ENCODE data around the gene KCNQ2. TPM values are rescaled to one million over a fixed set of nuclear protein-coding genes. Genes with fewer than 3 reads are reported as not detected.

Gene KCNQ2
- total RNA-seq, 1 donor from 2014 or later = 157 TPM

DNA sequence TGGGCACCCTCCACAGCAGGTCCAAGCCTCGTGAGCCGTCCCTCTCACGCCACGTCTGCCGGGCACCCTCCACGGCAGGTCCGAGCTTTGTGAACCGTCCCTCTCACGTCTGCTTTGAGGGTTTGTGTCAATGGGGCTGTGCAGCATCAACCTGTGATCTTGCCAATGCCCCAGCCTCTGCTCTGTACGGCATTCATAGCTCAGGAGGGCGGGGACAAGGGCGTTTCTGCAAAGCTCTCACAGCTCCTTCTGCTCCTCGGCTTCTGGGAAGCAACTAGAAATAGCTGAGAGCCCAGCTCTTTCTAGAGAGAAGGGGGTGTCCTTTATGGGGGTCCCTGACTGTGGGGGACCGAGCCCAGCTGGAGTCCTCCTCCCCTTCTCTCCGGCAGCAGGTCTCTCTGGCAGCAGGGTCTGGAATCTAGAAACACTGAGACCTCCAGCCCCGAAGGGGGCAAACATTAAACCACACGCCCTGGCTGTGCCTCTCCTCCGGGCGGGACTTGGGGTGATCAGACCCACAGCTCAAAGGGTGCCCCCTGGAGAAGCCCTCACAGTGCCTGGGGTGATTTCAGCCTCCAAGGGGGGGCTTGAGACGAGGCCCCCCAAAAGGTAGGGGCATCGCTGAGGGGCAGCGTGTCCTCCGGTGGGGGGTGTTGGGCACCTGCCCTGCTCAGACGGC lies 70.1 kb downstream of the KCNQ2 start:
- TF ChIP-seq, protein P1, sequence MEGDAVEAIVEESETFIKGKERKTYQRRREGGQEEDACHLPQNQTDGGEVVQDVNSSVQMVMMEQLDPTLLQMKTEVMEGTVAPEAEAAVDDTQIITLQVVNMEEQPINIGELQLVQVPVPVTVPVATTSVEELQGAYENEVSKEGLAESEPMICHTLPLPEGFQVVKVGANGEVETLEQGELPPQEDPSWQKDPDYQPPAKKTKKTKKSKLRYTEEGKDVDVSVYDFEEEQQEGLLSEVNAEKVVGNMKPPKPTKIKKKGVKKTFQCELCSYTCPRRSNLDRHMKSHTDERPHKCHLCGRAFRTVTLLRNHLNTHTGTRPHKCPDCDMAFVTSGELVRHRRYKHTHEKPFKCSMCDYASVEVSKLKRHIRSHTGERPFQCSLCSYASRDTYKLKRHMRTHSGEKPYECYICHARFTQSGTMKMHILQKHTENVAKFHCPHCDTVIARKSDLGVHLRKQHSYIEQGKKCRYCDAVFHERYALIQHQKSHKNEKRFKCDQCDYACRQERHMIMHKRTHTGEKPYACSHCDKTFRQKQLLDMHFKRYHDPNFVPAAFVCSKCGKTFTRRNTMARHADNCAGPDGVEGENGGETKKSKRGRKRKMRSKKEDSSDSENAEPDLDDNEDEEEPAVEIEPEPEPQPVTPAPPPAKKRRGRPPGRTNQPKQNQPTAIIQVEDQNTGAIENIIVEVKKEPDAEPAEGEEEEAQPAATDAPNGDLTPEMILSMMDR (conservative IDR thresholded peaks at IDR 0.05) = no peak
- no peaks in the 10 kb centered on the region for H3K36me3 Mint-ChIP-seq (ENCODE audit: low read depth)
- no peaks in the 10 kb centered on the region for H3K9me3 Mint-ChIP-seq
- no peak for DNase-seq (ENCODE audit: low read depth, low spot score)
- no peaks in the 10 kb centered on the region for H3K27me3 Mint-ChIP-seq (ENCODE audit: low read depth)
- no peaks in the 10 kb centered on the region for H3K4me1 Mint-ChIP-seq
- H3K27ac Mint-ChIP-seq (ENCODE audit: unreplicated experiment) = no peak overlapping the region
- no peak overlapping the region for H3K4me3 Mint-ChIP-seq

DNA sequence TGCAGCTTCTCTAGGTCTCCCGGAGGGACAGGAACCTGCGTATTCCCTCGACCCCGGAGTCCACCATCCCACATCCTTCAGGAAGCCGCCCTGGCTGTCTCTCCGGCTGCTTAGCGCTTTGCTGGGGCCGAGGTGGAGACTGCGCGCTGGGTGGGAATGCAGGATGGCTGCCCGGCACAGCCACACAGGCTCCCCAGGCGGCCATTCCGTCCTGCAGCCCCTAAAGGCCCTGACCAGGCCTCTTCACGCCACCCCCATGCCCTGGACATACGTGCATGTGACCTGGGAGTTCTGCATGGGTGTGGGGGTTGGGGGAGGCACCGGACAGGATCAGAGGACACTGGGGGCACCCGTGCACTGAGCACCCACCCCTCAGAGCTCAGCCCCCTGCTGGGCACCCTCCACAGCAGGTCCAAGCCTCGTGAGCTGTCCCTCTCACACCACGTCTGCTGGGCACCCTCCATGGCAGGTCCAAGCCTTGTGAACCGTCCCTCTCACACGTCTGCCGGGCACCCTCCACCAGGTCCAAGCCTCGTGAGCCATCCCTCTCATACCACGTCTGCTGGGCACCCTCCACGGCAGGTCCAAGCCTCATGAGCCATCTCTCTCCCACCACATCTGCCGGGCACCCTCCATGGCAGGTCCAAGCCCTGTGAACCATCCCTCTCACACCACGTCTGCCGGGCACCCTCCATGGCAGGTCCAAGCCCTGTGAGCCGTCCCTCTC lies 70.9 kb downstream of the KCNQ2 start:
- no peak for DNase-seq (ENCODE audit: low read depth, low spot score)
- Mint-ChIP-seq H3K27me3 (ENCODE audit: low read depth) (peaks cover 3% of the 10 kb centered on the region), H3K9me3 (no peaks in the 10 kb centered on the region), H3K4me3 (no peak overlapping the region), H3K4me1 (no peaks in the 10 kb centered on the region), H3K27ac (ENCODE audit: unreplicated experiment) (no peak overlapping the region), H3K36me3 (ENCODE audit: low read depth) (no peaks in the 10 kb centered on the region)
- TF ChIP-seq, protein P1 (conservative IDR thresholded peaks at IDR 0.05) = no peak

DNA sequence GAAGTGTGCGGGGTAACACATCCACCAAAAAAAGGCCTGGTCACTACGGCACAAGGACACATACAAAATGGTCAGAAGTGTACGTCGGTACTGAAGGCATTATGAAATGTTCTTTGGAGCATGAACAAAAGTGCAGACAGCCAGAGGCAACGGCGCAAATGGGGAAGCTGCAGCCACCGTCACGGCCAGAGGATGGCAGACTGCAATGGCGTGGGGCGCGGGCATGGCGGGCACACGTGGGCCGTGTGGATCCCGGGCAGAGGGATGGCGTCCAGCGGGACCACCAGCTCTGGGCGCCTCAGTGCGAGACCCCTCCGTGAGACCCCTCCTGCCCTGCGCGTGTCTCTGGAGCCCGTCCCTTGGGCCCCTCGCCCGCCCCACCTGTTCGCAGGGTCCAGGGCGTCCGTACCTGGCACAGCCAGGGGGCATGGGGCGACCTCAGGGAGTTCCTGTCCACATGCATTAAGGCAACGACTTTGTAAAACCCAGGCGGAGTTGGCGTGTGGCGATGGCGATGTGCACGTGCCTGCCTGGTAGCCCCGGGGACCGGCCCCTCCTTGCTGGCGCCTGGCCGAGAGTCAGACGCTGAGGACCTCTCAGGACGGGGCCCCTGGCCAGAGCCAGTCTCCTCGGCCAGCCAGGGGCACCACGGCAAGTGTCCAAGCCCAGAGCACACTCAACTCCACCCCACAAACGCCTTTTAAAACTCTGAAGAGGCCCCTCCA lies 71.8 kb downstream of the KCNQ2 start:
- Mint-ChIP-seq H3K27me3 (ENCODE audit: low read depth) (peaks cover 3% of the 10 kb centered on the region), H3K36me3 (ENCODE audit: low read depth) (no peaks in the 10 kb centered on the region), H3K9me3 (no peaks in the 10 kb centered on the region), H3K4me3 (no peak overlapping the region), H3K4me1 (no peaks in the 10 kb centered on the region), H3K27ac (ENCODE audit: unreplicated experiment) (no peak overlapping the region)
- TF ChIP-seq, protein P1 (conservative IDR thresholded peaks at IDR 0.05) = no peak
- no peak for DNase-seq (ENCODE audit: low read depth, low spot score)

DNA sequence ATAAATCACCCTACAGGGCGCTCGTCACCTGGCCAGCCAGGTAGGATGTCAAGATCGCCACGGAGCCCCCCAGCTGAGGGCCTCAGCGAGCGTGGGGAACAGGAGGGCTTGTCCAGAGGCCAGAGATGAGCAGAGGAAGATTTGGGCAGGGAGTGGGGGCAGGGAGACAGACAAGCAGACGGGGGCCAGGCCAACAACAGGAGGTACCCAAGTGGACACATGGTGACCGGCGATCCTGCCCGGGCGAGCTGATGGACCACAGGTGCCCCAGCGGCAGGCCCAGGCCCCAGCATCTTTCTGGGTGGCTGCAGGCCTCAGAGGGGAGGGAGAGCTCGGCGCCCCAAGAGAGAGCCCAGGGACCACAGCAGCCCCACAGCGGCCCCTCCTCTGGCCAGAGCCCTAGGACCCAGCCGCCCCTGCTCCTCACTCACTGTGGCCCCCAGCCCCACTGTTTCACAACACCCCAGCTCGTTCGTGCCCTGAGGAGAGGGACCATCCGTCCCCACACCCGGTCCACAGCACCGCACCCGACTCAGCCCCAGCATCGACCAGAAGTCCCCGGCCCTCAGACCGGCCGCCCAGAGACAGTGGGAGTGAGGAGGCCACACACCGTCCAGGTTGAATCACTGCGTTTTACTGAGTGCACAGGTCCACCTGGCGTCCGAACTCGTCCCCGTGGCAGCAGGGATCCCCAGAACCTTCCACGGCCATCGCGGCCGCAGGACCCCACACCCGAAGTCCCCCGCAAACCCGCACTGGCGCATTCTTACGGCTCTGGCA lies 72.7 kb downstream of the KCNQ2 start:
- no peak overlapping the region for H3K4me3 Mint-ChIP-seq
- no peak overlapping the region for H3K27ac Mint-ChIP-seq (ENCODE audit: unreplicated experiment)
- no peaks in the 10 kb centered on the region for H3K9me3 Mint-ChIP-seq
- H3K27me3 Mint-ChIP-seq (ENCODE audit: low read depth) = peaks cover 3% of the 10 kb centered on the region
- no peaks in the 10 kb centered on the region for H3K4me1 Mint-ChIP-seq
- no peaks in the 10 kb centered on the region for H3K36me3 Mint-ChIP-seq (ENCODE audit: low read depth)
- no peak for DNase-seq (ENCODE audit: low read depth, low spot score)
- TF ChIP-seq, protein P1 (conservative IDR thresholded peaks at IDR 0.05) = no peak
